ENCODE data around the gene EGF. TPM values are rescaled to one million over a fixed set of nuclear protein-coding genes. Genes with fewer than 3 reads are reported as not detected.
A peak's percentile ranks its signal among the peaks of the same experiment; 100 is the strongest.

EGF gene
- total RNA-seq, 1 donor from 2014 or later: 24.5 TPM

- no peaks in the 10 kb centered on the region for H3K27me3 ChIP-seq (ENCODE audit: control insufficient read depth in 3 of 3, insufficient read depth in 3 of 3, low read length in 3 of 3)
- peaks cover 2 to 31% (median 15%) of the 10 kb centered on the region in 3 donors for H3K36me3 ChIP-seq (ENCODE audit: control insufficient read depth in 3 of 3, insufficient read depth in 3 of 3, low read length in 3 of 3)
- H3K4me3 ChIP-seq (ENCODE audit: low read length in 3 of 3): no peak overlapping the region
- H3K9ac ChIP-seq (ENCODE audit: low read depth in 1 of 3, low read length in 3 of 3): no peak overlapping the region
- peak overlapping the region; percentile 81 for H3K27ac ChIP-seq (ENCODE audit: low read depth, low read length)
- H3K4me1 ChIP-seq (ENCODE audit: control insufficient read depth in 3 of 3, insufficient read depth in 3 of 3, low read length in 3 of 3): peaks cover 4 to 13% (median 5%) of the 10 kb centered on the region in 3 donors
- no peaks in the 10 kb centered on the region for H3K9me3 ChIP-seq (ENCODE audit: control insufficient read depth in 3 of 3, low read length in 3 of 3)
Measured at GRCh38 chr4:109985993-109986974, 73.6 kb downstream of the EGF start.

- Histone ChIP-seq H3K9me3 (ENCODE audit: control insufficient read depth in 3 of 3, low read length in 3 of 3) (no peaks in the 10 kb centered on the region), H3K27me3 (ENCODE audit: control insufficient read depth in 3 of 3, insufficient read depth in 3 of 3, low read length in 3 of 3) (no peaks in the 10 kb centered on the region), H3K9ac (ENCODE audit: low read depth in 1 of 3, low read length in 3 of 3) (no peak overlapping the region), H3K4me3 (ENCODE audit: low read length in 3 of 3) (no peak overlapping the region), H3K4me1 (ENCODE audit: control insufficient read depth in 3 of 3, insufficient read depth in 3 of 3, low read length in 3 of 3) (peaks cover 4 to 13% (median 5%) of the 10 kb centered on the region in 3 donors), H3K27ac (ENCODE audit: low read depth, low read length) (no peak overlapping the region), H3K36me3 (ENCODE audit: control insufficient read depth in 3 of 3, insufficient read depth in 3 of 3, low read length in 3 of 3) (peaks cover 2 to 27% (median 12%) of the 10 kb centered on the region in 3 donors)
Measured at GRCh38 chr4:109989044-109989443, 76.4 kb downstream of the EGF start.

- Histone ChIP-seq H3K27me3 (ENCODE audit: control insufficient read depth in 3 of 3, insufficient read depth in 3 of 3, low read length in 3 of 3) (no peaks in the 10 kb centered on the region), H3K9me3 (ENCODE audit: control insufficient read depth in 3 of 3, low read length in 3 of 3) (no peaks in the 10 kb centered on the region)
Measured at GRCh38 chr4:109989618-109990017, 76.9 kb downstream of the EGF start.

GRCh38 chr4:109990261-109991257, 77.9 kb downstream of the EGF start:
- Histone ChIP-seq H3K4me1 (ENCODE audit: control insufficient read depth in 3 of 3, insufficient read depth in 3 of 3, low read length in 3 of 3) (peaks cover 2 to 4% (median 2%) of the 10 kb centered on the region in 3 donors), H3K27me3 (ENCODE audit: control insufficient read depth in 3 of 3, insufficient read depth in 3 of 3, low read length in 3 of 3) (no peaks in the 10 kb centered on the region), H3K4me3 (ENCODE audit: low read length in 3 of 3) (no peak overlapping the region), H3K27ac (ENCODE audit: low read depth, low read length) (no peak overlapping the region), H3K9me3 (ENCODE audit: control insufficient read depth in 3 of 3, low read length in 3 of 3) (no peaks in the 10 kb centered on the region), H3K36me3 (ENCODE audit: control insufficient read depth in 3 of 3, insufficient read depth in 3 of 3, low read length in 3 of 3) (peaks cover 2 to 25% (median 15%) of the 10 kb centered on the region in 3 donors), H3K9ac (ENCODE audit: low read depth in 1 of 3, low read length in 3 of 3) (no peak overlapping the region)

More at GRCh38 chr4:109989618-109990017, 76.9 kb downstream of the EGF start:
- no peak overlapping the region for H3K4me3 ChIP-seq (ENCODE audit: low read length in 3 of 3)
- H3K36me3 ChIP-seq (ENCODE audit: control insufficient read depth in 3 of 3, insufficient read depth in 3 of 3, low read length in 3 of 3): peaks cover 2 to 27% (median 14%) of the 10 kb centered on the region in 3 donors
- H3K4me1 ChIP-seq (ENCODE audit: control insufficient read depth in 3 of 3, insufficient read depth in 3 of 3, low read length in 3 of 3): peaks cover 4 to 13% (median 5%) of the 10 kb centered on the region in 3 donors
- H3K27ac ChIP-seq (ENCODE audit: low read depth, low read length): no peak overlapping the region
- H3K9ac ChIP-seq (ENCODE audit: low read depth in 1 of 3, low read length in 3 of 3): no peak overlapping the region

GRCh38 chr4:109993116-109993515, 80.4 kb downstream of the EGF start:
- no peaks in the 10 kb centered on the region for H3K27me3 ChIP-seq (ENCODE audit: control insufficient read depth in 3 of 3, insufficient read depth in 3 of 3, low read length in 3 of 3)
- H3K36me3 ChIP-seq (ENCODE audit: control insufficient read depth in 3 of 3, insufficient read depth in 3 of 3, low read length in 3 of 3): peaks cover 2 to 26% (median 15%) of the 10 kb centered on the region in 3 donors
- no peaks in the 10 kb centered on the region for H3K4me1 ChIP-seq (ENCODE audit: control insufficient read depth in 3 of 3, insufficient read depth in 3 of 3, low read length in 3 of 3)
- H3K9ac ChIP-seq (ENCODE audit: low read depth in 1 of 3, low read length in 3 of 3): no peak overlapping the region
- H3K4me3 ChIP-seq (ENCODE audit: low read length in 3 of 3): no peak overlapping the region
- no peak overlapping the region for H3K27ac ChIP-seq (ENCODE audit: low read depth, low read length)
- no peaks in the 10 kb centered on the region for H3K9me3 ChIP-seq (ENCODE audit: control insufficient read depth in 3 of 3, low read length in 3 of 3)

GRCh38 chr4:109994415-109994827, 81.7 kb downstream of the EGF start:
- H3K4me1 ChIP-seq (ENCODE audit: control insufficient read depth in 3 of 3, insufficient read depth in 3 of 3, low read length in 3 of 3): no peaks in the 10 kb centered on the region
- no peaks in the 10 kb centered on the region for H3K27me3 ChIP-seq (ENCODE audit: control insufficient read depth in 3 of 3, insufficient read depth in 3 of 3, low read length in 3 of 3)
- H3K9me3 ChIP-seq (ENCODE audit: control insufficient read depth in 3 of 3, low read length in 3 of 3): no peaks in the 10 kb centered on the region
- H3K36me3 ChIP-seq (ENCODE audit: control insufficient read depth in 3 of 3, insufficient read depth in 3 of 3, low read length in 3 of 3): peaks cover 0 to 17% (median 10%) of the 10 kb centered on the region in 3 donors
- no peak overlapping the region for H3K4me3 ChIP-seq (ENCODE audit: low read length in 3 of 3)
- no peak overlapping the region for H3K27ac ChIP-seq (ENCODE audit: low read depth, low read length)
- no peak overlapping the region for H3K9ac ChIP-seq (ENCODE audit: low read depth in 1 of 3, low read length in 3 of 3)

GRCh38 chr4:109996526-109996925, 83.8 kb downstream of the EGF start:
- Histone ChIP-seq H3K27ac (ENCODE audit: low read depth, low read length) (no peak overlapping the region), H3K4me1 (ENCODE audit: control insufficient read depth in 3 of 3, insufficient read depth in 3 of 3, low read length in 3 of 3) (no peaks in the 10 kb centered on the region), H3K27me3 (ENCODE audit: control insufficient read depth in 3 of 3, insufficient read depth in 3 of 3, low read length in 3 of 3) (no peaks in the 10 kb centered on the region), H3K36me3 (ENCODE audit: control insufficient read depth in 3 of 3, insufficient read depth in 3 of 3, low read length in 3 of 3) (peaks cover 4 to 28% (median 13%) of the 10 kb centered on the region in 3 donors), H3K4me3 (ENCODE audit: low read length in 3 of 3) (no peak overlapping the region), H3K9me3 (ENCODE audit: control insufficient read depth in 3 of 3, low read length in 3 of 3) (no peaks in the 10 kb centered on the region), H3K9ac (ENCODE audit: low read depth in 1 of 3, low read length in 3 of 3) (no peak overlapping the region)

- H3K36me3 ChIP-seq (ENCODE audit: control insufficient read depth in 3 of 3, insufficient read depth in 3 of 3, low read length in 3 of 3): peaks cover 4 to 42% (median 13%) of the 10 kb centered on the region in 3 donors
- H3K4me3 ChIP-seq (ENCODE audit: low read length in 3 of 3): no peak overlapping the region
Measured at GRCh38 chr4:109998867-109999584, 86.3 kb downstream of the EGF start.

GRCh38 chr4:109999585-109999912, 86.9 kb downstream of the EGF start:
- H3K9me3 ChIP-seq (ENCODE audit: control insufficient read depth in 3 of 3, low read length in 3 of 3): no peaks in the 10 kb centered on the region
- H3K27me3 ChIP-seq (ENCODE audit: control insufficient read depth in 3 of 3, insufficient read depth in 3 of 3, low read length in 3 of 3): no peaks in the 10 kb centered on the region
- H3K27ac ChIP-seq (ENCODE audit: low read depth, low read length): no peak overlapping the region
- H3K9ac ChIP-seq (ENCODE audit: low read depth in 1 of 3, low read length in 3 of 3): no peak overlapping the region
- H3K4me1 ChIP-seq (ENCODE audit: control insufficient read depth in 3 of 3, insufficient read depth in 3 of 3, low read length in 3 of 3): no peaks in the 10 kb centered on the region
- peaks cover 4 to 43% (median 12%) of the 10 kb centered on the region in 3 donors for H3K36me3 ChIP-seq (ENCODE audit: control insufficient read depth in 3 of 3, insufficient read depth in 3 of 3, low read length in 3 of 3)
- H3K4me3 ChIP-seq (ENCODE audit: low read length in 3 of 3): no peak overlapping the region

More at GRCh38 chr4:109998867-109999584, 86.3 kb downstream of the EGF start:
- no peak overlapping the region for H3K27ac ChIP-seq (ENCODE audit: low read depth, low read length)
- no peaks in the 10 kb centered on the region for H3K9me3 ChIP-seq (ENCODE audit: control insufficient read depth in 3 of 3, low read length in 3 of 3)
- H3K27me3 ChIP-seq (ENCODE audit: control insufficient read depth in 3 of 3, insufficient read depth in 3 of 3, low read length in 3 of 3): no peaks in the 10 kb centered on the region
- no peak overlapping the region for H3K9ac ChIP-seq (ENCODE audit: low read depth in 1 of 3, low read length in 3 of 3)
- H3K4me1 ChIP-seq (ENCODE audit: control insufficient read depth in 3 of 3, insufficient read depth in 3 of 3, low read length in 3 of 3): no peaks in the 10 kb centered on the region

Measured in skeletal muscle tissue (tissue), 4 donors.